Activated T-cell treated with anti-CD3 and anti-CD28 coated beads, Interleukin-2, amount 50 U/mL, for 4 hours (primary cell): ENCODE data around the gene CCDC83. TPM values are rescaled to one million over a fixed set of nuclear protein-coding genes. Genes with fewer than 3 reads are reported as not detected.
"Not testable (repeated sequence)": the region's sequence is repeated elsewhere in the genome, so short reads cannot be mapped to it uniquely, and the experiment has no call there.

Experiments used
- ATAC-seq, 2 donors: fragments of 200-7000 bp; cut with Tn5 transposase; one replicate each; pipeline ENCODE4 v1.10.0; 2021
- DNase-seq: peaks from one replicate; pipeline ENCODE4 v3.0.0-alpha.2; 2020
- H3K27me3 Mint-ChIP-seq: one replicate; pipeline ENCODE4 v1.8.0; 2021; ENCODE audit warnings: low read depth, mixed read lengths
- H3K36me3 Mint-ChIP-seq: one replicate; pipeline ENCODE4 v1.8.0; 2022; ENCODE audit warnings: mixed read lengths; ENCODE audit not compliant: insufficient read depth
- H3K4me1 Mint-ChIP-seq: one replicate; pipeline ENCODE4 v1.8.0; 2021; ENCODE audit warnings: low read depth, mixed read lengths
- H3K4me3 Mint-ChIP-seq: one replicate; pipeline ENCODE4 v1.8.0; 2021; ENCODE audit warnings: mild to moderate bottlenecking, moderate library complexity, mixed read lengths
- H3K9me3 Mint-ChIP-seq: one replicate; pipeline ENCODE4 v1.8.0; 2021; ENCODE audit warnings: mixed read lengths
- total RNA-seq, 3 donors: library from RNA; stranded (reverse); gene quantifications; one replicate each; pipeline ENCODE4 v1.2.1, GENCODE V29; 2021

Gene CCDC83
- total RNA-seq, 3 donors from 2014 or later = not detected

GRCh38 chr11:85923455-85923854, 68.3 kb downstream of the CCDC83 start:
- Mint-ChIP-seq H3K4me3 (no peak overlapping the region), H3K9me3 (no peaks in the 10 kb centered on the region), H3K36me3 (no peaks in the 10 kb centered on the region), H3K27me3 (peaks cover 17% of the 10 kb centered on the region), H3K4me1 (no peaks in the 10 kb centered on the region)
- ATAC-seq (no peak), DNase-seq (no peak)

GRCh38 chr11:85926653-85927214, 71.6 kb downstream of the CCDC83 start:
- H3K4me1 Mint-ChIP-seq, ATAC-seq, H3K4me3 Mint-ChIP-seq, H3K9me3 Mint-ChIP-seq, H3K36me3 Mint-ChIP-seq, DNase-seq: not testable (repeated sequence)
- peaks cover 20% of the 10 kb centered on the region for H3K27me3 Mint-ChIP-seq

GRCh38 chr11:85930879-85931366, 75.7 kb downstream of the CCDC83 start:
- Mint-ChIP-seq H3K4me3 (no peak overlapping the region), H3K4me1 (no peaks in the 10 kb centered on the region), H3K9me3 (peaks cover 5% of the 10 kb centered on the region), H3K36me3 (no peaks in the 10 kb centered on the region), H3K27me3 (peaks cover 12% of the 10 kb centered on the region)
- DNase-seq (no peak), ATAC-seq (no peak)

GRCh38 chr11:85934596-85935169, 79.5 kb downstream of the CCDC83 start:
- ATAC-seq (no peak), DNase-seq (no peak)
- Mint-ChIP-seq H3K9me3 (no peaks in the 10 kb centered on the region), H3K4me1 (no peaks in the 10 kb centered on the region), H3K36me3 (no peaks in the 10 kb centered on the region), H3K4me3 (no peak overlapping the region), H3K27me3 (peaks cover 2% of the 10 kb centered on the region)

- no peaks in the 10 kb centered on the region for H3K9me3 Mint-ChIP-seq
- ATAC-seq (no peak), DNase-seq (no peak)
- H3K4me1 Mint-ChIP-seq = no peaks in the 10 kb centered on the region
- H3K36me3 Mint-ChIP-seq = no peaks in the 10 kb centered on the region
- no peak overlapping the region for H3K4me3 Mint-ChIP-seq
- no peaks in the 10 kb centered on the region for H3K27me3 Mint-ChIP-seq
Measured at GRCh38 chr11:85935751-85936150, 80.6 kb downstream of the CCDC83 start.

- Mint-ChIP-seq H3K4me1 (no peaks in the 10 kb centered on the region), H3K9me3 (no peaks in the 10 kb centered on the region), H3K27me3 (no peaks in the 10 kb centered on the region), H3K4me3 (no peak overlapping the region), H3K36me3 (no peaks in the 10 kb centered on the region)
- DNase-seq (no peak), ATAC-seq (no peak)
Measured at GRCh38 chr11:85937835-85938234, 82.7 kb downstream of the CCDC83 start.

- Mint-ChIP-seq H3K4me3 (no peak overlapping the region), H3K9me3 (no peaks in the 10 kb centered on the region), H3K36me3 (no peaks in the 10 kb centered on the region), H3K4me1 (no peaks in the 10 kb centered on the region), H3K27me3 (no peaks in the 10 kb centered on the region)
- DNase-seq (no peak), ATAC-seq (peak; percentile 64 to 82)
Measured at GRCh38 chr11:85939099-85940015, 84.2 kb downstream of the CCDC83 start.

GRCh38 chr11:85941380-85941973, 86.3 kb downstream of the CCDC83 start:
- no peaks in the 10 kb centered on the region for H3K36me3 Mint-ChIP-seq
- H3K4me1 Mint-ChIP-seq = peaks cover 7% of the 10 kb centered on the region
- H3K9me3 Mint-ChIP-seq = peaks cover 15% of the 10 kb centered on the region
- ATAC-seq (peak; percentile 43 to 47), DNase-seq (no peak)
- no peak overlapping the region for H3K4me3 Mint-ChIP-seq
- H3K27me3 Mint-ChIP-seq = no peaks in the 10 kb centered on the region

- H3K4me1 Mint-ChIP-seq = peaks cover 34% of the 10 kb centered on the region
- H3K27me3 Mint-ChIP-seq = no peaks in the 10 kb centered on the region
- peaks cover 21% of the 10 kb centered on the region for H3K9me3 Mint-ChIP-seq
- ATAC-seq = no peak
- H3K36me3 Mint-ChIP-seq = no peaks in the 10 kb centered on the region
- no peak overlapping the region for H3K4me3 Mint-ChIP-seq
- DNase-seq = no peak
Measured at GRCh38 chr11:85945296-85945695, 90.1 kb downstream of the CCDC83 start.

GRCh38 chr11:85945788-85946187, 90.6 kb downstream of the CCDC83 start:
- H3K9me3 Mint-ChIP-seq = peaks cover 24% of the 10 kb centered on the region
- no peak overlapping the region for H3K4me3 Mint-ChIP-seq
- H3K4me1 Mint-ChIP-seq = peaks cover 34% of the 10 kb centered on the region
- no peaks in the 10 kb centered on the region for H3K36me3 Mint-ChIP-seq
- H3K27me3 Mint-ChIP-seq = no peaks in the 10 kb centered on the region
- ATAC-seq (no peak), DNase-seq (no peak)

GRCh38 chr11:85946221-85946620, 91.0 kb downstream of the CCDC83 start:
- Mint-ChIP-seq H3K36me3 (no peaks in the 10 kb centered on the region), H3K27me3 (no peaks in the 10 kb centered on the region), H3K4me3 (no peak overlapping the region), H3K9me3 (peaks cover 28% of the 10 kb centered on the region), H3K4me1 (peaks cover 34% of the 10 kb centered on the region)
- DNase-seq = no peak
- ATAC-seq = no peak

- H3K36me3 Mint-ChIP-seq = no peaks in the 10 kb centered on the region
- ATAC-seq (peak; percentile 82), DNase-seq (no peak)
- no peak overlapping the region for H3K4me3 Mint-ChIP-seq
- no peaks in the 10 kb centered on the region for H3K27me3 Mint-ChIP-seq
- peaks cover 34% of the 10 kb centered on the region for H3K4me1 Mint-ChIP-seq
- peaks cover 35% of the 10 kb centered on the region for H3K9me3 Mint-ChIP-seq
Measured at GRCh38 chr11:85947431-85948272, 92.5 kb downstream of the CCDC83 start.

GRCh38 chr11:85948884-85949283, 93.7 kb downstream of the CCDC83 start:
- Mint-ChIP-seq H3K36me3 (peaks cover 7% of the 10 kb centered on the region), H3K27me3 (no peaks in the 10 kb centered on the region), H3K9me3 (peaks cover 42% of the 10 kb centered on the region), H3K4me3 (peak overlapping the region; percentile 19), H3K4me1 (peaks cover 34% of the 10 kb centered on the region)
- ATAC-seq (peak; percentile 49 to 52), DNase-seq (no peak)

- ATAC-seq = no peak
- Mint-ChIP-seq H3K9me3 (peaks cover 40% of the 10 kb centered on the region), H3K27me3 (no peaks in the 10 kb centered on the region), H3K4me3 (no peak overlapping the region), H3K4me1 (peaks cover 34% of the 10 kb centered on the region), H3K36me3 (peaks cover 12% of the 10 kb centered on the region)
- DNase-seq = no peak
Measured at GRCh38 chr11:85949798-85950197, 94.6 kb downstream of the CCDC83 start.
